ENCODE data around the gene PVALB.

DNA sequence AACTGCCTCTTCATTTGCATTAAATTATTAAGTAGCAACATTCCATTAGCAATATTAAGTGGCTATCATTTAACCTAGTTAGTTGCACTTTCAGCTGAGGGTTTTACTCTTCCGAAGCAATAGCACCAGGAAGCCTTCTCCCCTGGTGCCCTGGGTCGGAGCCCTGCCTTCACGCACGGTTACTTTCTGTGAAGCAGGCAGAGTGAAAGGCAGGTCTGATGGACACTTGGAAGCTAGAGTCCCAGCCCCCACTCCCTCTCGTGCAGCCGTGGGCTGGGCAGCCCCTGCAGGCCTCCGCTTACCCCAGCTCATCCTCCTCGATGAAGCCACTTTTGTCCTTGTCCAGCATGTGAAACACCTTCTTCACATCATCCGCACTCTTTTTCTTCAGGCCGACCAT, 2.0 kb downstream of the PVALB start:
- TF ChIP-seq, protein P1, sequence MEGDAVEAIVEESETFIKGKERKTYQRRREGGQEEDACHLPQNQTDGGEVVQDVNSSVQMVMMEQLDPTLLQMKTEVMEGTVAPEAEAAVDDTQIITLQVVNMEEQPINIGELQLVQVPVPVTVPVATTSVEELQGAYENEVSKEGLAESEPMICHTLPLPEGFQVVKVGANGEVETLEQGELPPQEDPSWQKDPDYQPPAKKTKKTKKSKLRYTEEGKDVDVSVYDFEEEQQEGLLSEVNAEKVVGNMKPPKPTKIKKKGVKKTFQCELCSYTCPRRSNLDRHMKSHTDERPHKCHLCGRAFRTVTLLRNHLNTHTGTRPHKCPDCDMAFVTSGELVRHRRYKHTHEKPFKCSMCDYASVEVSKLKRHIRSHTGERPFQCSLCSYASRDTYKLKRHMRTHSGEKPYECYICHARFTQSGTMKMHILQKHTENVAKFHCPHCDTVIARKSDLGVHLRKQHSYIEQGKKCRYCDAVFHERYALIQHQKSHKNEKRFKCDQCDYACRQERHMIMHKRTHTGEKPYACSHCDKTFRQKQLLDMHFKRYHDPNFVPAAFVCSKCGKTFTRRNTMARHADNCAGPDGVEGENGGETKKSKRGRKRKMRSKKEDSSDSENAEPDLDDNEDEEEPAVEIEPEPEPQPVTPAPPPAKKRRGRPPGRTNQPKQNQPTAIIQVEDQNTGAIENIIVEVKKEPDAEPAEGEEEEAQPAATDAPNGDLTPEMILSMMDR (IDR thresholded peaks at IDR 0.05; ENCODE audit: extremely low read depth in 1 of 2, insufficient read depth in 1 of 2, low read depth in 1 of 2, low read length in 2 of 2): no peak
- TF ChIP-seq EZH2 (IDR thresholded peaks at IDR 0.05; ENCODE audit: borderline replicate concordance, low read depth, low read length, severe bottlenecking) (no peak), POLR2AphosphoS5 (IDR thresholded peaks at IDR 0.05; ENCODE audit: insufficient read depth, low read depth, low read length) (no peak), POLR2A (IDR thresholded peaks at IDR 0.05; ENCODE audit: low read depth, low read length) (no peak), MYC (IDR thresholded peaks at IDR 0.05; ENCODE audit: low read depth, low read length) (no peak), JUN (IDR thresholded peaks at IDR 0.05; ENCODE audit: borderline replicate concordance, insufficient read depth, insufficient read length, low read depth) (no peak), FOS (IDR thresholded peaks at IDR 0.05; ENCODE audit: borderline replicate concordance, insufficient read depth, low read length) (no peak), GATA2 (IDR thresholded peaks at IDR 0.05; ENCODE audit: insufficient read depth, insufficient read length, low read depth, low read length) (no peak)
- TF ChIP-seq, protein P2, sequence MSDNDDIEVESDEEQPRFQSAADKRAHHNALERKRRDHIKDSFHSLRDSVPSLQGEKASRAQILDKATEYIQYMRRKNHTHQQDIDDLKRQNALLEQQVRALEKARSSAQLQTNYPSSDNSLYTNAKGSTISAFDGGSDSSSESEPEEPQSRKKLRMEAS (IDR thresholded peaks at IDR 0.05; ENCODE audit: insufficient read depth, insufficient read length): no peak
